ENCODE measurements around the gene MUC4.

DNA sequence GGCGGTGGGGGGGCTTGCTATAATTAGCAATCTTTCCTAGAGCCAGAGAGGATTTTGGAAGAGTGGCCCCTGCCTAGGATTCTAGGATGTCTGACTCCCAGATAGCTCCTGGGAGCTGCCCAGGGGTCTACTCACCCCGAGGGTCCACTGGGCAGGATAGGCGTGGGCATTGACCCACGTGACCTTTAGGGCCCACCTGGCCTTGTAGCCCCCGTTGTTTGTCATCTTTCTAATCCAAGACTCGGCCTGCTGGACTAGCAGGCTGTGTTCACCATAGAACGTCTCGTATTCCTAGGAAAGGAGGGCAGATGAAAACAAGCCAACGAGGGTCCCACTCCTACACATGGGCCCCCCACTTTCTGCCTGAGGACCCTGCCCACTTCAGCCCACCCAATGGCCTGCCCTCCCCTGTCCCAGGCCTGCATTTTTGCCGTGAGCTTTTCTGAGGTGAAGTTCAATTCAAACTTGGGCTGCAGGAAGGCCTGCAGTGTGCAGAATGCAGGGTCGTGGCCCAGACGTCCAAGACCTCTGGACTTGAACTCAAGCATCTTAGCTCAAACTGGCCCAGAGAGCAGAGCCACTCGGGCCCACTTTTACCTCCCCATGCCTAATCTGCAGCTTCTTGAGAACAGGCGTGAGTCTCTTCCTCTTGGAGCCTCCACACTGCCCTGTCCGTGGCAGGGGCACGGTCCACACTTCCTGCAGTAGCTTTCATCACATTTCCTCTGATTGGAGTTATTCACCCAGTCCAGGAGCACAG, 41.5 kb downstream of the MUC4 start:
- TF ChIP-seq, protein P1, sequence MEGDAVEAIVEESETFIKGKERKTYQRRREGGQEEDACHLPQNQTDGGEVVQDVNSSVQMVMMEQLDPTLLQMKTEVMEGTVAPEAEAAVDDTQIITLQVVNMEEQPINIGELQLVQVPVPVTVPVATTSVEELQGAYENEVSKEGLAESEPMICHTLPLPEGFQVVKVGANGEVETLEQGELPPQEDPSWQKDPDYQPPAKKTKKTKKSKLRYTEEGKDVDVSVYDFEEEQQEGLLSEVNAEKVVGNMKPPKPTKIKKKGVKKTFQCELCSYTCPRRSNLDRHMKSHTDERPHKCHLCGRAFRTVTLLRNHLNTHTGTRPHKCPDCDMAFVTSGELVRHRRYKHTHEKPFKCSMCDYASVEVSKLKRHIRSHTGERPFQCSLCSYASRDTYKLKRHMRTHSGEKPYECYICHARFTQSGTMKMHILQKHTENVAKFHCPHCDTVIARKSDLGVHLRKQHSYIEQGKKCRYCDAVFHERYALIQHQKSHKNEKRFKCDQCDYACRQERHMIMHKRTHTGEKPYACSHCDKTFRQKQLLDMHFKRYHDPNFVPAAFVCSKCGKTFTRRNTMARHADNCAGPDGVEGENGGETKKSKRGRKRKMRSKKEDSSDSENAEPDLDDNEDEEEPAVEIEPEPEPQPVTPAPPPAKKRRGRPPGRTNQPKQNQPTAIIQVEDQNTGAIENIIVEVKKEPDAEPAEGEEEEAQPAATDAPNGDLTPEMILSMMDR (IDR thresholded peaks at IDR 0.05; ENCODE audit: insufficient read depth, low read length, poor library complexity, severe bottlenecking), result no peak
- no peak for TF ChIP-seq EZH2phosphoT487 (conservative IDR thresholded peaks at IDR 0.05; ENCODE audit: low read length)

Data from SU-DHL-6 (cell line).